Measurements from ENCODE around the gene TRPT1.

DNA sequence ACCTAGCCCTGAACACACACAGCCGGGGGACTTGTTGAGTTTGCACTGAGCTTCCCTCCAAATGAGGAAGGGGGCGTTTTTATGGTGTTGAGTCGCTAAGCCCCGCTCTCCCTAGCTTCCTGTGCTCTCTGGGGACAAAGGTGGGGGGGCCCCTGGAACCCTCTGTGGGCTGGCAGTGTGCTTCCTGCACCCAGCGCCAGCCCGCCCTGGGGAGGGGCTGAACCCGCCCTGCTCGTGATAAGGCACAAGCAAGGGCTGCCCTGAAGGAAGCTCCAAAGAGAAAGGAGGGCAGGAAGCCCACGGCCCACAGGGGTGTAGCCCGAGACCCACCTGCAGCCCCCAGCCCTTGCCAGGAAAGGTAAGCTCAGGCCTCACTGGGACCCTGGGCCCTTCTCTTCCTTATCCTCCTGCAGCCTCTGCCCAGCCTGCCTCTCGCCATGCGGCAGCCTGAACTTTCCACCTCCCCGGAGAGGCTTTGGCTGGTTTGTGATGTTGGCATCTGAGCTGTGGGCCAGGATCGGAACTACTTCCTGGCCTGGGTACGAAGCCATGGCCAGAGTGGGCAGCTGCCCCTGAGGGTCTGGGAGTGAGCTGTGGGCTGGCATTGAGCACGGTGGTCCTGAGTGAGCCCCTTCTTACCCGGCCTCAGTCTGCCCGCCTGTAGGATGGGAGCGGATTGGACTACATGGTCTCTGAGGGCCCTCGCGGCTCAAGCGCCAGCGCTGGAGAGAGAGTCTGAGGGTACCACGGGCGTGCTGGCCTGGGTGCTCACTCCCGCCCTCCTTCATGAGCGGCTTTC, 19.3 kb downstream of the TRPT1 start, which contains the start of gene FERMT3:
- TF ChIP-seq, protein P1, sequence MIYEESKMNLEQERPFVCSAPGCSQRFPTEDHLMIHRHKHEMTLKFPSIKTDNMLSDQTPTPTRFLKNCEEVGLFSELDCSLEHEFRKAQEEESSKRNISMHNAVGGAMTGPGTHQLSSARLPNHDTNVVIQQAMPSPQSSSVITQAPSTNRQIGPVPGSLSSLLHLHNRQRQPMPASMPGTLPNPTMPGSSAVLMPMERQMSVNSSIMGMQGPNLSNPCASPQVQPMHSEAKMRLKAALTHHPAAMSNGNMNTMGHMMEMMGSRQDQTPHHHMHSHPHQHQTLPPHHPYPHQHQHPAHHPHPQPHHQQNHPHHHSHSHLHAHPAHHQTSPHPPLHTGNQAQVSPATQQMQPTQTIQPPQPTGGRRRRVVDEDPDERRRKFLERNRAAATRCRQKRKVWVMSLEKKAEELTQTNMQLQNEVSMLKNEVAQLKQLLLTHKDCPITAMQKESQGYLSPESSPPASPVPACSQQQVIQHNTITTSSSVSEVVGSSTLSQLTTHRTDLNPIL (CRISPR knock-in tag; IDR thresholded peaks at IDR 0.05; ENCODE audit: low read depth): no peak
- TF ChIP-seq ISL1 (CRISPR knock-in tag; IDR thresholded peaks at IDR 0.05) (no peak), ZNF8 (CRISPR knock-in tag; IDR thresholded peaks at IDR 0.05) (no peak)
- TF ChIP-seq, protein P2, sequence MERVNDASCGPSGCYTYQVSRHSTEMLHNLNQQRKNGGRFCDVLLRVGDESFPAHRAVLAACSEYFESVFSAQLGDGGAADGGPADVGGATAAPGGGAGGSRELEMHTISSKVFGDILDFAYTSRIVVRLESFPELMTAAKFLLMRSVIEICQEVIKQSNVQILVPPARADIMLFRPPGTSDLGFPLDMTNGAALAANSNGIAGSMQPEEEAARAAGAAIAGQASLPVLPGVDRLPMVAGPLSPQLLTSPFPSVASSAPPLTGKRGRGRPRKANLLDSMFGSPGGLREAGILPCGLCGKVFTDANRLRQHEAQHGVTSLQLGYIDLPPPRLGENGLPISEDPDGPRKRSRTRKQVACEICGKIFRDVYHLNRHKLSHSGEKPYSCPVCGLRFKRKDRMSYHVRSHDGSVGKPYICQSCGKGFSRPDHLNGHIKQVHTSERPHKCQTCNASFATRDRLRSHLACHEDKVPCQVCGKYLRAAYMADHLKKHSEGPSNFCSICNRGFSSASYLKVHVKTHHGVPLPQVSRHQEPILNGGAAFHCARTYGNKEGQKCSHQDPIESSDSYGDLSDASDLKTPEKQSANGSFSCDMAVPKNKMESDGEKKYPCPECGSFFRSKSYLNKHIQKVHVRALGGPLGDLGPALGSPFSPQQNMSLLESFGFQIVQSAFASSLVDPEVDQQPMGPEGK (CRISPR knock-in tag; IDR thresholded peaks at IDR 0.05; ENCODE audit: borderline replicate concordance): no peak
- TF ChIP-seq, protein P3, sequence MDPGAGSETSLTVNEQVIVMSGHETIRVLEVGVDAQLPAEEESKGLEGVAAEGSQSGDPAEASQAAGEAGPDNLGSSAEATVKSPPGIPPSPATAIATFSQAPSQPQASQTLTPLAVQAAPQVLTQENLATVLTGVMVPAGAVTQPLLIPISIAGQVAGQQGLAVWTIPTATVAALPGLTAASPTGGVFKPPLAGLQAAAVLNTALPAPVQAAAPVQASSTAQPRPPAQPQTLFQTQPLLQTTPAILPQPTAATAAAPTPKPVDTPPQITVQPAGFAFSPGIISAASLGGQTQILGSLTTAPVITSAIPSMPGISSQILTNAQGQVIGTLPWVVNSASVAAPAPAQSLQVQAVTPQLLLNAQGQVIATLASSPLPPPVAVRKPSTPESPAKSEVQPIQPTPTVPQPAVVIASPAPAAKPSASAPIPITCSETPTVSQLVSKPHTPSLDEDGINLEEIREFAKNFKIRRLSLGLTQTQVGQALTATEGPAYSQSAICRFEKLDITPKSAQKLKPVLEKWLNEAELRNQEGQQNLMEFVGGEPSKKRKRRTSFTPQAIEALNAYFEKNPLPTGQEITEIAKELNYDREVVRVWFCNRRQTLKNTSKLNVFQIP (CRISPR knock-in tag; IDR thresholded peaks at IDR 0.05; ENCODE audit: borderline replicate concordance, low read depth): no peak
